RWPE2 (cell line): Measurements from ENCODE around the gene DBR1.
A peak's percentile ranks its signal among the peaks of the same experiment; 100 is the strongest.
"Not testable (repeated sequence)": the region's sequence is repeated elsewhere in the genome, so short reads cannot be mapped to it uniquely, and the experiment has no call there.

ENCODE experiments used
- ATAC-seq: fragments of 200-7000 bp; cut with Tn5 transposase; 3 replicates; pipeline ENCODE4 v1.9.1; 2021; ENCODE audit warnings: low read depth
- DNase-seq: peaks from one replicate; pipeline ENCODE4 v3.0.0-alpha.2; 2020; ENCODE audit warnings: low spot score
- H3K27ac ChIP-seq: fragments of 450-650 bp; 2 replicates; pipeline ENCODE4 v1.5.1; 2017; ENCODE audit warnings: mild to moderate bottlenecking; ENCODE audit not compliant: poor library complexity, severe bottlenecking
- H3K27me3 ChIP-seq: fragments of 250-450 bp; sonication (Bioruptor Pico); 2 replicates; pipeline ENCODE4 v1.5.1; 2021; ENCODE audit warnings: mild to moderate bottlenecking, moderate library complexity; ENCODE audit not compliant: insufficient read depth, poor library complexity, severe bottlenecking
- H3K36me3 ChIP-seq: fragments of 250-450 bp; sonication (Bioruptor Pico); 2 replicates; pipeline ENCODE4 v1.5.1; 2020; ENCODE audit warnings: low read depth, mild to moderate bottlenecking, moderate library complexity
- H3K4me1 ChIP-seq: fragments of 250-450 bp; sonication (Bioruptor Pico); 2 replicates; pipeline ENCODE4 v1.5.1; 2021; ENCODE audit warnings: mild to moderate bottlenecking, moderate library complexity; ENCODE audit not compliant: insufficient read depth, poor library complexity, severe bottlenecking
- H3K4me3 ChIP-seq: fragments of 250-450 bp; sonication (Bioruptor Pico); 2 replicates; pipeline ENCODE4 v1.5.1; 2021; ENCODE audit warnings: mild to moderate bottlenecking, moderate library complexity; ENCODE audit not compliant: severe bottlenecking
- H3K9me3 ChIP-seq: fragments of 250-450 bp; sonication (Bioruptor Pico); 2 replicates; pipeline ENCODE4 v1.5.1; 2021; ENCODE audit warnings: mild to moderate bottlenecking, moderate library complexity; ENCODE audit not compliant: severe bottlenecking
- CTCF ChIP-seq: fragments of 450-650 bp; IDR thresholded peaks from one replicate; pipeline ENCODE4 v1.5.1; 2017; ENCODE audit warnings: mild to moderate bottlenecking, moderate library complexity; ENCODE audit not compliant: poor library complexity, severe bottlenecking

The DBR1 gene

GRCh38 chr3:138148503-138148902, 26.2 kb downstream of the DBR1 start:
- DNase-seq: no peak
- Histone ChIP-seq H3K36me3 (no peaks in the 10 kb centered on the region), H3K4me1 (no peaks in the 10 kb centered on the region), H3K4me3 (no peak overlapping the region), H3K9me3 (no peaks in the 10 kb centered on the region), H3K27me3 (no peaks in the 10 kb centered on the region), H3K27ac (no peak overlapping the region)
- TF ChIP-seq CTCF: peak; percentile 15
- no peak for ATAC-seq

- H3K36me3 ChIP-seq, H3K4me1 ChIP-seq, DNase-seq, H3K27me3 ChIP-seq, H3K27ac ChIP-seq, H3K9me3 ChIP-seq, ATAC-seq, H3K4me3 ChIP-seq: not testable (repeated sequence)
Observed at GRCh38 chr3:138142181-138142580, 32.5 kb downstream of the DBR1 start.

GRCh38 chr3:138140940-138141339, 33.8 kb downstream of the DBR1 start:
- ATAC-seq (no peak), DNase-seq (no peak)
- no peaks in the 10 kb centered on the region for H3K4me1 ChIP-seq
- no peak overlapping the region for H3K27ac ChIP-seq
- H3K36me3 ChIP-seq: no peaks in the 10 kb centered on the region
- H3K9me3 ChIP-seq: no peaks in the 10 kb centered on the region
- no peak for TF ChIP-seq CTCF
- no peak overlapping the region for H3K4me3 ChIP-seq
- no peaks in the 10 kb centered on the region for H3K27me3 ChIP-seq

- H3K9me3 ChIP-seq: no peaks in the 10 kb centered on the region
- no peak overlapping the region for H3K27ac ChIP-seq
- no peaks in the 10 kb centered on the region for H3K27me3 ChIP-seq
- H3K4me3 ChIP-seq: no peak overlapping the region
- H3K36me3 ChIP-seq: no peaks in the 10 kb centered on the region
- TF ChIP-seq CTCF: no peak
- no peak for DNase-seq
- ATAC-seq: no peak
- no peaks in the 10 kb centered on the region for H3K4me1 ChIP-seq
Observed at GRCh38 chr3:138139691-138140090, 35.0 kb downstream of the DBR1 start.

- H3K36me3 ChIP-seq: no peaks in the 10 kb centered on the region
- ATAC-seq (no peak), DNase-seq (no peak)
- H3K27me3 ChIP-seq: no peaks in the 10 kb centered on the region
- H3K27ac ChIP-seq: no peak overlapping the region
- H3K4me1 ChIP-seq: no peaks in the 10 kb centered on the region
- TF ChIP-seq CTCF: no peak
- H3K4me3 ChIP-seq: no peak overlapping the region
- H3K9me3 ChIP-seq: no peaks in the 10 kb centered on the region
Observed at GRCh38 chr3:138137861-138138260, 36.9 kb downstream of the DBR1 start.
